Measurements from ENCODE around the gene EIF4E3. TPM values are rescaled to one million over a fixed set of nuclear protein-coding genes. Genes with fewer than 3 reads are reported as not detected.

EIF4E3 gene
- 2.4 and 5.1 TPM in 2 replicates for total RNA-seq

DNA sequence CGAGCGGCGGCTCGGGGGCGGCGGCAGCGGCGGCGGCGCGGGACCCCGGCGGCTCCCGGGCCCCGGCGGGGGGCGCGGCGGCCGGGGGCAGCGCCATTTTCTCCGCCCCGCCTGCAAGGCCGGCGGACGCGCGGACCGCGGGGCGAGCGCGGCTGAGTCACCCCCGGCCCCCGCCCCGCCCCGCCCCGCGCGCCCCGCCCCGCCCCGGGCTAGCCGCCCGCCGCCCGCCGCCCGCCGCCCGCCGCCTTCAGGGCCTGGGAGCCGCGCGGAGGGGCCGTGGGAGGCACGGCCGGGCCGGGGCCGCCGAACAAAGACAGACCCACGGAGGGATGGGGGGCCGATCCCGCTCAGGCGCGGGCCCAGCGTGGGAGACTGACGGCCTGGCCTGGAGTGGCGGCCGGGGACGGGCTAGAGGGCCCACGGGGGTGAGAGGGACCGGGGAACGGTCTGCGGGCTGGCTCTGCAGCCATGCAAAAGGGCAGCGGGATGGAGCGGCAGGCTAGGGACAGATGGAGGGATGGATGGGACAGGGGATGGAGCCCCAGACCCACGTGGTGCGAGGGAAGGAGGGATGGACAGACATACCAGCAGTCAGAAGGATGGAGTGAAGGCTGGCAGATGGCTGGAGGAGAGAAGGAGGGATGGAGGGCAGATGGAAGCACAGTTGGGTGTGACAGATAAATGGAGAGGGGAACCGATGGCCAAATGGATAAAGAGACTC is at the start of gene EIF4E3:
TSS of gene EIF4E3 (minus strand) at position 132 of the 721 bp plus-strand sequence. CDS start at position 97, 35 bp downstream.

DNA sequence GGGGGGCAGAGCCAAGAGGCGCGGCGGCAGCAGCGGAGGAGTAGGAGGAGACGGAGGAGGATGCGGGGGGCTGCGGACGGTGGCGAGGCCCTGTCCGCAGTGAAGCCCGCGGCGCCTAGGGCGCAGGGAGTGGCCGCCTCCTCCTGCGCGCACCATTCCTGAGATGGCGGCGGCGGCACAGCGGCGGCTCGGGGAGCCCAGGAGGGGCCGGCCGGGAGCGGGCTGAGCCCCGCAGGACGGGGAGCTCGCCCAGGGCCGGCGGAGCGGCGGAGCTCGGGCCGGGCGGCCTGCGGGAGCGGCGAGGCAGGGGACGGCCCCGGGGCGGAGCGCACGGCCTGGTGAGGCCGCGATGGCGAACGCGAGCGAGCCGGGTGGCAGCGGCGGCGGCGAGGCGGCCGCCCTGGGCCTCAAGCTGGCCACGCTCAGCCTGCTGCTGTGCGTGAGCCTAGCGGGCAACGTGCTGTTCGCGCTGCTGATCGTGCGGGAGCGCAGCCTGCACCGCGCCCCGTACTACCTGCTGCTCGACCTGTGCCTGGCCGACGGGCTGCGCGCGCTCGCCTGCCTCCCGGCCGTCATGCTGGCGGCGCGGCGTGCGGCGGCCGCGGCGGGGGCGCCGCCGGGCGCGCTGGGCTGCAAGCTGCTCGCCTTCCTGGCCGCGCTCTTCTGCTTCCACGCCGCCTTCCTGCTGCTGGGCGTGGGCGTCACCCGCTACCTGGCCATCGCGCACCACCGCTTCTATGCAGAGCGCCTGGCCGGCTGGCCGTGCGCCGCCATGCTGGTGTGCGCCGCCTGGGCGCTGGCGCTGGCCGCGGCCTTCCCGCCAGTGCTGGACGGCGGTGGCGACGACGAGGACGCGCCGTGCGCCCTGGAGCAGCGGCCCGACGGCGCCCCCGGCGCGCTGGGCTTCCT is 28.8 kb upstream of the EIF4E3 start, which contains the start of gene GPR27:
TSS of gene GPR27 (plus strand) at position 155 of the 909 bp plus-strand sequence. CDS start at position 350, 195 bp downstream.

Other genes with a start within 250 kb of the EIF4E3 start
- 35.2 and 35.6 TPM in 2 replicates for gene FOXP1, start 141.7 kb downstream of the EIF4E3 start, total RNA-seq
- under 0.01 and 1.6 TPM in 2 replicates for gene GPR27, start 28.5 kb upstream of the EIF4E3 start, total RNA-seq
- gene PROK2, start 59.7 kb upstream of the EIF4E3 start, total RNA-seq: not detected in 2 replicates